AG04450 (cell line): ENCODE data around the gene SHC2. TPM values are rescaled to one million over a fixed set of nuclear protein-coding genes. Genes with fewer than 3 reads are reported as not detected.

ENCODE experiments used
- CTCF ChIA-PET: fragments of 300-600, 350-600 bp; formaldehyde crosslinking; extraction: SDS; loops from one replicate; lab custom pipeline; 2022; ENCODE audit warnings: antibody characterized with exemption, inconsistent platforms; lab: Charles Lee
- POLR2A ChIA-PET: fragments of 350-600 bp; formaldehyde crosslinking; extraction: SDS; loops from one replicate; lab custom pipeline; 2021; ENCODE audit warnings: antibody characterized with exemption, inconsistent platforms; lab: Yijun Ruan, JAX
- DNase-seq: peaks from one replicate; pipeline ENCODE4 v3.0.0-alpha.2; 2011; ENCODE audit warnings: low read depth, low spot score
- H3K27ac ChIP-seq: one replicate; pipeline ENCODE4 v1.5.1; 2012; ENCODE audit warnings: low read depth, low read length, control low read depth
- H3K27me3 ChIP-seq: one replicate; pipeline ENCODE4 v1.6.0; 2012; ENCODE audit warnings: low read length; ENCODE audit not compliant: control insufficient read depth, insufficient read depth
- H3K4me3 ChIP-seq: 2 replicates; pipeline ENCODE4 v1.5.1; 2011; ENCODE audit warnings: mild to moderate bottlenecking, low read depth, low read length, control low read depth
- H3K9me3 ChIP-seq: 2 replicates; pipeline ENCODE4 v1.5.1; 2012; ENCODE audit warnings: low read length; ENCODE audit not compliant: control insufficient read depth, insufficient read depth
- CTCF ChIP-seq: IDR thresholded peaks from 2 replicates; pipeline ENCODE4 v1.5.1; 2011; ENCODE audit warnings: low read depth, low read length, control low read depth, inconsistent platforms
- polyA plus RNA-seq: library from polyadenylated mRNA; depleted of rRNA; stranded (reverse); fragments of >200 nt; gene quantifications from 2 replicates; pipeline ENCODE4 v1.2.3, GENCODE V29; 2011

Gene SHC2
- polyA plus RNA-seq, 1 experiment = 1.3 TPM

DNA sequence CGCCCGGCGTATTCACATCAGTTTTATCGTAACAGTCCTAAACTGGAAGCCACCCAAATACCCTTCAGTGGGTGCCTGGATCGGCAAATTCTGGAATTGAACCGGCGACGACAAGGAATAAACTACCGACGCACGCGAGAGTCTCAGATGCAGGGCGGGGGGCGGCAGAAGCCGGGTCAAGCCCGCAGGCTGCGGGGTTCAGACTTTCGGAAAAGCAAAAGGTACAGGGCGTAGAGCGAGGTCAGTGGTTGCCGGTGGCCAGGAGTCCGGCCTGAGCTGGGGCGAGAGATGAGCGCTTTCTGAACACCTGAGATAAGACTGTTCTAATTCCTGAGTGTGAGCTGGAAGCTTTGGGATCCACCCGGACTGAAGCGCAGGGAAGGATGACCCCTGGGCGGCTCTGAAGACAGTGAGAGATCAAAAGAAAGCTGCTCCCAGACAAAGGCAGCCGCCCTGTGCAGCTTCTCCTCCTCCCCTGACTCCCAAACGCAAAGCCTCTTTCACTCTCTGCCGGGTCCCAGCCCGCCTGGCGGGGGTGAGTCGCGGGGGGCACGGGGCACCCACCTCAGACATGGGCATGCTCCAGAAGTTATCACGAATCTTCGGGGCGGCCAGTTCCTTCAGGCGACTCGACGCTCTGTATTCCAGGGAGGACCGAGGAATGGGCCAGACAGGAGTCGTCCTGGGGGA is 90.0 kb downstream of the SHC2 start:
- peaks cover 5% of the 10 kb centered on the region; the same call in 1 of the 2 replicates for H3K9me3 ChIP-seq
- peaks cover 44% of the 10 kb centered on the region for H3K27me3 ChIP-seq
- no peak for TF ChIP-seq CTCF
- no peak overlapping the region for H3K27ac ChIP-seq
- no peak for DNase-seq
- POLR2A ChIA-PET = no interaction called here
- H3K4me3 ChIP-seq = no peak overlapping the region
- CTCF ChIA-PET = no interaction called here

- CTCF ChIA-PET = no interaction called here
- POLR2A ChIA-PET = no interaction called here
- H3K27me3 ChIP-seq = peaks cover 37% of the 10 kb centered on the region
Observed at GRCh38 chr19:369876-370275, 91.0 kb downstream of the SHC2 start.

DNA sequence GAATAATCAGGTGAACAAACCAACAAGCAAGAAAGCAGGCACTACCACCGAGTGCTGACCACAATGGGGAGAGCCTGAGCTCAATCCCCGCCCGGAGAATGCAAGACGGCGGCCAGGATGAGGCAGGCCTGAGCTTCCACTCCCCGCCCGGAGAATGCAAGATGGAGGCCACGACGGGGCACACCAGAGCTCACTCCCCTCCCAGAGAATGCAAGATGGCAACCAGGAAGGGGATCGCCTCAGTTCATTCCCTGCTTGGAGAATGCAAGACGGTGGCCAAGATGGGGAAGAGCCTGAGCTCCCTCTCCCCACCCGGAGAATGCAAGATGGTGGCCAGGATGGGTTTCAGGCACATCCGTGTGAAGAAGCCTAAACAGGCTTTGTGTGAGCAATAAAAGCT is 91.6 kb downstream of the SHC2 start:
- no peak for DNase-seq
- no peak for TF ChIP-seq CTCF
- ChIA-PET CTCF (no interaction called here), POLR2A (no interaction called here)
- H3K27me3 ChIP-seq = peaks cover 34% of the 10 kb centered on the region
- no peak overlapping the region for H3K27ac ChIP-seq
- peaks cover 5% of the 10 kb centered on the region; the same call in 1 of the 2 replicates for H3K9me3 ChIP-seq
- no peak overlapping the region for H3K4me3 ChIP-seq

More at GRCh38 chr19:369876-370275, 91.0 kb downstream of the SHC2 start:
- no peak for DNase-seq
- no peak overlapping the region for H3K27ac ChIP-seq
- no peak for TF ChIP-seq CTCF
- no peak overlapping the region for H3K4me3 ChIP-seq
- H3K9me3 ChIP-seq = peaks cover 5% of the 10 kb centered on the region; the same call in 1 of the 2 replicates

- peaks cover 27% of the 10 kb centered on the region for H3K27me3 ChIP-seq
- ChIA-PET CTCF (no interaction called here), POLR2A (no interaction called here)
- DNase-seq = no peak
- H3K9me3 ChIP-seq = peaks cover 5% of the 10 kb centered on the region; the same call in 1 of the 2 replicates
- no peak for TF ChIP-seq CTCF
- no peak overlapping the region for H3K27ac ChIP-seq
- H3K4me3 ChIP-seq = no peak overlapping the region
Observed at GRCh38 chr19:368630-369024, 92.2 kb downstream of the SHC2 start.

GRCh38 chr19:367963-368629 is 92.7 kb downstream of the SHC2 start:
- peaks cover 22% of the 10 kb centered on the region for H3K27me3 ChIP-seq
- TF ChIP-seq CTCF = no peak
- no peak for DNase-seq
- H3K27ac ChIP-seq = no peak overlapping the region
- POLR2A ChIA-PET = no interaction called here
- H3K4me3 ChIP-seq = no peak overlapping the region
- H3K9me3 ChIP-seq = peaks cover 5% of the 10 kb centered on the region; the same call in 1 of the 2 replicates
- CTCF ChIA-PET = no interaction called here
